ENCODE data around the gene DMWD. TPM values are rescaled to one million over a fixed set of nuclear protein-coding genes. Genes with fewer than 3 reads are reported as not detected.
A peak's percentile ranks its signal among the peaks of the same experiment; 100 is the strongest.

DMWD gene
- total and polyA plus RNA-seq, 2 of the 13 experiments (the other 11 are each of a cell fraction or from before 2014, with no cell fraction given): 10.3 to 14.9 TPM

GRCh38 chr19:45767881-45768654 is 24.6 kb downstream of the DMWD start (continued):
- no peak for TF ChIP-seq PAXIP1 (CRISPR knock-in tag; conservative IDR thresholded peaks at IDR 0.05)
- peak; percentile 16; the same call in 1 of the 2 replicates for TF ChIP-seq FOXO1 (CRISPR knock-in tag; IDR thresholded peaks at IDR 0.05)
- peak; percentile 59 for TF ChIP-seq SALL1 (CRISPR knock-in tag; IDR thresholded peaks at IDR 0.05)
- TF ChIP-seq ZNF362 (CRISPR knock-in tag; IDR thresholded peaks at IDR 0.05; ENCODE audit: borderline replicate concordance): no peak
- TF ChIP-seq ZNF512 (CRISPR knock-in tag; IDR thresholded peaks at IDR 0.05): no peak
- 0 out of 2 replicates have a peak, but pooled peaks have one; percentile 3 for TF ChIP-seq HNF4A (CRISPR knock-in tag; IDR thresholded peaks at IDR 0.05)
- peak; percentile 65 for TF ChIP-seq AGO1 (IDR thresholded peaks at IDR 0.05; ENCODE audit: low read depth, low read length, poor library complexity, severe bottlenecking)
- no peak for TF ChIP-seq ZBTB26 (CRISPR knock-in tag; IDR thresholded peaks at IDR 0.05; ENCODE audit: borderline replicate concordance)
- no peak for TF ChIP-seq REL (CRISPR knock-in tag; conservative IDR thresholded peaks at IDR 0.05)
- no peak for TF ChIP-seq ZBTB37 (CRISPR knock-in tag; IDR thresholded peaks at IDR 0.05)
- TF ChIP-seq HNF1A (IDR thresholded peaks at IDR 0.05; ENCODE audit: low read depth): no peak
- TF ChIP-seq HNF1A (CRISPR knock-in tag; IDR thresholded peaks at IDR 0.05; ENCODE audit: borderline replicate concordance): no peak
- TF ChIP-seq SIX1 (CRISPR knock-in tag; IDR thresholded peaks at IDR 0.05; ENCODE audit: borderline replicate concordance): no peak
